ENCODE data around the gene LILRB4.

DNA sequence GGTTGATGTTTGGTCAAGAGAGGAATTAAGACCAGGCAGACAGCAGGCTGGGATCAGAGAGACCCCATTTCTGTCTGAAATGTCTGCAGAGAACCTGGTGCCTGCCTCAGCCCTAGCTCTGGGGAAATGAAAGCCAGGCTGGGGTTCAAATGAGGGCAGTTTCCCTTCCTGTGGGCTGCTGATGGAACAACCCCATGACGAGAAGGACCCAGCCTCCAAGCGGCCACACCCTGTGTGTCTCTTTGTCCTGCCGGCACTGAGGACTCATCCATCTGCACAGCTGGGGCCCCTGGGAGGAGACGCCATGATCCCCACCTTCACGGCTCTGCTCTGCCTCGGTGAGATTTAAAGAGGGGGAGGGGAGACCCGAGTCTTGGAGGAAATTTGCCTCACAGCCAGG is at the start of gene LILRB4:
- TF ChIP-seq POLR2A (IDR thresholded peaks at IDR 0.05): no peak
- TF ChIP-seq, protein P1, sequence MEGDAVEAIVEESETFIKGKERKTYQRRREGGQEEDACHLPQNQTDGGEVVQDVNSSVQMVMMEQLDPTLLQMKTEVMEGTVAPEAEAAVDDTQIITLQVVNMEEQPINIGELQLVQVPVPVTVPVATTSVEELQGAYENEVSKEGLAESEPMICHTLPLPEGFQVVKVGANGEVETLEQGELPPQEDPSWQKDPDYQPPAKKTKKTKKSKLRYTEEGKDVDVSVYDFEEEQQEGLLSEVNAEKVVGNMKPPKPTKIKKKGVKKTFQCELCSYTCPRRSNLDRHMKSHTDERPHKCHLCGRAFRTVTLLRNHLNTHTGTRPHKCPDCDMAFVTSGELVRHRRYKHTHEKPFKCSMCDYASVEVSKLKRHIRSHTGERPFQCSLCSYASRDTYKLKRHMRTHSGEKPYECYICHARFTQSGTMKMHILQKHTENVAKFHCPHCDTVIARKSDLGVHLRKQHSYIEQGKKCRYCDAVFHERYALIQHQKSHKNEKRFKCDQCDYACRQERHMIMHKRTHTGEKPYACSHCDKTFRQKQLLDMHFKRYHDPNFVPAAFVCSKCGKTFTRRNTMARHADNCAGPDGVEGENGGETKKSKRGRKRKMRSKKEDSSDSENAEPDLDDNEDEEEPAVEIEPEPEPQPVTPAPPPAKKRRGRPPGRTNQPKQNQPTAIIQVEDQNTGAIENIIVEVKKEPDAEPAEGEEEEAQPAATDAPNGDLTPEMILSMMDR (IDR thresholded peaks at IDR 0.05): no peak
